Measurements from ENCODE around the gene MED6. TPM values are rescaled to one million over a fixed set of nuclear protein-coding genes. Genes with fewer than 3 reads are reported as not detected.

Gene MED6
- total and polyA plus RNA-seq, 4 donors, result 15.5 to 40.1 (median 28.2) TPM

GRCh38 chr14:70585231-70585630 is 15.2 kb downstream of the MED6 start:
- no peaks in the 10 kb centered on the region for H3K27me3 ChIP-seq (ENCODE audit: control insufficient read depth in 1 of 2, insufficient read depth in 2 of 2, low read length in 1 of 2)
- WGBS, 2 donors, result 77 to 87% methylated on average over 3 of the region's 3 CpGs
- no peaks in the 10 kb centered on the region for H3K9me3 ChIP-seq (ENCODE audit: control insufficient read depth, low read length)

GRCh38 chr14:70576891-70577290 is 23.6 kb downstream of the MED6 start:
- Histone ChIP-seq H3K4me3 (ENCODE audit: low read length in 2 of 2) (no peak overlapping the region), H3K9me3 (ENCODE audit: control insufficient read depth, low read length) (no peaks in the 10 kb centered on the region), H3K4me1 (ENCODE audit: control insufficient read depth in 1 of 2, insufficient read depth in 2 of 2, low read length in 2 of 2) (no peaks in the 10 kb centered on the region), H3K27me3 (ENCODE audit: control insufficient read depth in 1 of 2, insufficient read depth in 2 of 2, low read length in 1 of 2) (no peaks in the 10 kb centered on the region), H3K36me3 (ENCODE audit: control insufficient read depth in 1 of 2, insufficient read depth in 2 of 2, low read length in 1 of 2) (peaks cover 0 to 7% of the 10 kb centered on the region in 2 donors), H3K27ac (ENCODE audit: low read depth in 1 of 2, low read length in 2 of 2) (no peak overlapping the region)
- 90 to 91% methylated on average over 2 of the region's 2 CpGs for WGBS, 2 donors
- intact Hi-C loops (cut with DNase I), result no loop called here
- ATAC-seq (ENCODE audit: low FRiP score) (no peak), DNase-seq (no peak)

More at GRCh38 chr14:70585231-70585630, 15.2 kb downstream of the MED6 start:
- no peak overlapping the region for H3K4me3 ChIP-seq (ENCODE audit: low read length in 2 of 2)
- peaks cover 4 to 5% of the 10 kb centered on the region in 2 donors for H3K36me3 ChIP-seq (ENCODE audit: control insufficient read depth in 1 of 2, insufficient read depth in 2 of 2, low read length in 1 of 2)
- ATAC-seq (ENCODE audit: low FRiP score), result no peak
- H3K4me1 ChIP-seq (ENCODE audit: control insufficient read depth in 1 of 2, insufficient read depth in 2 of 2, low read length in 2 of 2), result no peaks in the 10 kb centered on the region
- DNase-seq, result no peak
- no peak overlapping the region for H3K27ac ChIP-seq (ENCODE audit: low read depth in 1 of 2, low read length in 2 of 2)
- intact Hi-C loops (cut with DNase I), result no loop called here

GRCh38 chr14:70573050-70573449 is 27.4 kb downstream of the MED6 start:
- DNase-seq, result no peak
- WGBS, 2 donors, result 96 to 97% methylated on average over 1 of the region's 1 CpG
- no peak for ATAC-seq (ENCODE audit: low FRiP score)
- no peaks in the 10 kb centered on the region for H3K9me3 ChIP-seq (ENCODE audit: control insufficient read depth, low read length)
- H3K27ac ChIP-seq (ENCODE audit: low read depth in 1 of 2, low read length in 2 of 2), result no peak overlapping the region
- no peaks in the 10 kb centered on the region for H3K27me3 ChIP-seq (ENCODE audit: control insufficient read depth in 1 of 2, insufficient read depth in 2 of 2, low read length in 1 of 2)
- H3K36me3 ChIP-seq (ENCODE audit: control insufficient read depth in 1 of 2, insufficient read depth in 2 of 2, low read length in 1 of 2), result peaks cover 0 to 3% of the 10 kb centered on the region in 2 donors
- intact Hi-C loops (cut with DNase I), result no loop called here
- H3K4me3 ChIP-seq (ENCODE audit: low read length in 2 of 2), result no peak overlapping the region
- no peaks in the 10 kb centered on the region for H3K4me1 ChIP-seq (ENCODE audit: control insufficient read depth in 1 of 2, insufficient read depth in 2 of 2, low read length in 2 of 2)

- intact Hi-C loops (cut with DNase I), result no loop called here
Measured at GRCh38 chr14:70571139-70571538, 29.3 kb downstream of the MED6 start.

GRCh38 chr14:70567791-70568190 is 32.7 kb downstream of the MED6 start:
- H3K4me1 ChIP-seq (ENCODE audit: control insufficient read depth in 1 of 2, insufficient read depth in 2 of 2, low read length in 2 of 2), result no peaks in the 10 kb centered on the region
- ATAC-seq (ENCODE audit: low FRiP score), result no peak
- H3K9me3 ChIP-seq (ENCODE audit: control insufficient read depth, low read length), result no peaks in the 10 kb centered on the region
- no peak overlapping the region for H3K4me3 ChIP-seq (ENCODE audit: low read length in 2 of 2)
- 61 to 72% methylated on average over 2 of the region's 2 CpGs for WGBS, 2 donors
- peaks cover 7 to 9% of the 10 kb centered on the region in 2 donors for H3K36me3 ChIP-seq (ENCODE audit: control insufficient read depth in 1 of 2, insufficient read depth in 2 of 2, low read length in 1 of 2)
- intact Hi-C loops (cut with DNase I), result no loop called here
- no peak for DNase-seq
- H3K27me3 ChIP-seq (ENCODE audit: control insufficient read depth in 1 of 2, insufficient read depth in 2 of 2, low read length in 1 of 2), result no peaks in the 10 kb centered on the region
- no peak overlapping the region for H3K27ac ChIP-seq (ENCODE audit: low read depth in 1 of 2, low read length in 2 of 2)

More at GRCh38 chr14:70571139-70571538, 29.3 kb downstream of the MED6 start:
- no peak overlapping the region for H3K27ac ChIP-seq (ENCODE audit: low read depth in 1 of 2, low read length in 2 of 2)
- H3K36me3 ChIP-seq (ENCODE audit: control insufficient read depth in 1 of 2, insufficient read depth in 2 of 2, low read length in 1 of 2), result peaks cover 0 to 3% of the 10 kb centered on the region in 2 donors
- H3K27me3 ChIP-seq (ENCODE audit: control insufficient read depth in 1 of 2, insufficient read depth in 2 of 2, low read length in 1 of 2), result no peaks in the 10 kb centered on the region
- 94 to 96% methylated on average over 2 of the region's 2 CpGs for WGBS, 2 donors
- no peaks in the 10 kb centered on the region for H3K4me1 ChIP-seq (ENCODE audit: control insufficient read depth in 1 of 2, insufficient read depth in 2 of 2, low read length in 2 of 2)
- no peaks in the 10 kb centered on the region for H3K9me3 ChIP-seq (ENCODE audit: control insufficient read depth, low read length)
- DNase-seq (no peak), ATAC-seq (ENCODE audit: low FRiP score) (no peak)
- no peak overlapping the region for H3K4me3 ChIP-seq (ENCODE audit: low read length in 2 of 2)

- DNase-seq, result no peak
- 50 to 100% methylated on average over 1 of the region's 1 CpG for WGBS, 2 donors
- Histone ChIP-seq H3K36me3 (ENCODE audit: control insufficient read depth in 1 of 2, insufficient read depth in 2 of 2, low read length in 1 of 2) (peaks cover 9 to 13% of the 10 kb centered on the region in 2 donors), H3K9me3 (ENCODE audit: control insufficient read depth, low read length) (no peaks in the 10 kb centered on the region), H3K27ac (ENCODE audit: low read depth in 1 of 2, low read length in 2 of 2) (no peak overlapping the region), H3K4me3 (ENCODE audit: low read length in 2 of 2) (no peak overlapping the region), H3K4me1 (ENCODE audit: control insufficient read depth in 1 of 2, insufficient read depth in 2 of 2, low read length in 2 of 2) (no peaks in the 10 kb centered on the region), H3K27me3 (ENCODE audit: control insufficient read depth in 1 of 2, insufficient read depth in 2 of 2, low read length in 1 of 2) (no peaks in the 10 kb centered on the region)
- no peak for ATAC-seq (ENCODE audit: low FRiP score)
- intact Hi-C loops (cut with DNase I), result no loop called here
Measured at GRCh38 chr14:70563869-70564268, 36.6 kb downstream of the MED6 start.

GRCh38 chr14:70563417-70563816 is 37.0 kb downstream of the MED6 start:
- Histone ChIP-seq H3K27me3 (ENCODE audit: control insufficient read depth in 1 of 2, insufficient read depth in 2 of 2, low read length in 1 of 2) (no peaks in the 10 kb centered on the region), H3K4me1 (ENCODE audit: control insufficient read depth in 1 of 2, insufficient read depth in 2 of 2, low read length in 2 of 2) (no peaks in the 10 kb centered on the region), H3K36me3 (ENCODE audit: control insufficient read depth in 1 of 2, insufficient read depth in 2 of 2, low read length in 1 of 2) (peaks cover 9 to 13% of the 10 kb centered on the region in 2 donors), H3K4me3 (ENCODE audit: low read length in 2 of 2) (no peak overlapping the region), H3K27ac (ENCODE audit: low read depth in 1 of 2, low read length in 2 of 2) (no peak overlapping the region), H3K9me3 (ENCODE audit: control insufficient read depth, low read length) (no peaks in the 10 kb centered on the region)
- DNase-seq, result no peak
- ATAC-seq (ENCODE audit: low FRiP score), result no peak
- 95 to 97% methylated on average over 4 of the region's 4 CpGs for WGBS, 2 donors
- intact Hi-C loops (cut with DNase I), result no loop called here

- Histone ChIP-seq H3K27ac (ENCODE audit: low read depth in 1 of 2, low read length in 2 of 2) (no peak overlapping the region), H3K4me3 (ENCODE audit: low read length in 2 of 2) (no peak overlapping the region), H3K27me3 (ENCODE audit: control insufficient read depth in 1 of 2, insufficient read depth in 2 of 2, low read length in 1 of 2) (no peaks in the 10 kb centered on the region), H3K36me3 (ENCODE audit: control insufficient read depth in 1 of 2, insufficient read depth in 2 of 2, low read length in 1 of 2) (peaks cover 2 to 7% of the 10 kb centered on the region in 2 donors), H3K4me1 (ENCODE audit: control insufficient read depth in 1 of 2, insufficient read depth in 2 of 2, low read length in 2 of 2) (no peaks in the 10 kb centered on the region), H3K9me3 (ENCODE audit: control insufficient read depth, low read length) (no peaks in the 10 kb centered on the region)
- intact Hi-C loops (cut with DNase I), result no loop called here
- DNase-seq (no peak), ATAC-seq (ENCODE audit: low FRiP score) (no peak)
Measured at GRCh38 chr14:70558356-70558755, 42.1 kb downstream of the MED6 start.

GRCh38 chr14:70555890-70556289 is 44.6 kb downstream of the MED6 start:
- H3K4me3 ChIP-seq (ENCODE audit: low read length in 2 of 2), result no peak overlapping the region
- no peak for ATAC-seq (ENCODE audit: low FRiP score)
- H3K9me3 ChIP-seq (ENCODE audit: control insufficient read depth, low read length), result no peaks in the 10 kb centered on the region
- DNase-seq, result peak in 1 of 2 donors; percentile 68
- no peak overlapping the region for H3K27ac ChIP-seq (ENCODE audit: low read depth in 1 of 2, low read length in 2 of 2)
- no peaks in the 10 kb centered on the region for H3K4me1 ChIP-seq (ENCODE audit: control insufficient read depth in 1 of 2, insufficient read depth in 2 of 2, low read length in 2 of 2)
- intact Hi-C loops (cut with DNase I), result no loop called here
- peaks cover 0 to 7% of the 10 kb centered on the region in 2 donors for H3K36me3 ChIP-seq (ENCODE audit: control insufficient read depth in 1 of 2, insufficient read depth in 2 of 2, low read length in 1 of 2)
- H3K27me3 ChIP-seq (ENCODE audit: control insufficient read depth in 1 of 2, insufficient read depth in 2 of 2, low read length in 1 of 2), result no peaks in the 10 kb centered on the region
- 20 to 27% methylated on average over 19 of the region's 19 CpGs for WGBS, 2 donors
